H9 (cell line): Measurements from ENCODE around the gene DNAJA1. TPM values are rescaled to one million over a fixed set of nuclear protein-coding genes. Genes with fewer than 3 reads are reported as not detected.

Experiments used
- DNase-seq: peaks from one replicate; pipeline ENCODE4 v3.0.0-alpha.2; 2017
- H2AFZ ChIP-seq: one replicate; pipeline ENCODE4 v1.6.1; 2013; ENCODE audit warnings: mild to moderate bottlenecking, low read length, control low read depth, moderate library complexity
- H2AK5ac ChIP-seq: 2 replicates; pipeline ENCODE4 v1.6.1; 2013; ENCODE audit warnings: low read length, control low read depth, mixed read lengths; ENCODE audit not compliant: insufficient read length
- H2BK120ac ChIP-seq: one replicate; pipeline ENCODE4 v1.6.1; 2013; ENCODE audit warnings: low read depth, mild to moderate bottlenecking, low read length, control low read depth, inconsistent platforms; ENCODE audit not compliant: poor library complexity, severe bottlenecking
- H2BK12ac ChIP-seq: 2 replicates; pipeline ENCODE4 v1.6.1; 2013; ENCODE audit warnings: low read length, control low read depth, mixed read lengths, low read depth; ENCODE audit not compliant: insufficient read length
- H2BK15ac ChIP-seq: 2 replicates; pipeline ENCODE4 v1.6.1; 2013; ENCODE audit warnings: low read depth, low read length, control low read depth
- H2BK20ac ChIP-seq: one replicate; pipeline ENCODE4 v1.6.1; 2013; ENCODE audit warnings: low read depth, mild to moderate bottlenecking, low read length, control low read depth, inconsistent platforms; ENCODE audit not compliant: poor library complexity, severe bottlenecking
- H2BK5ac ChIP-seq: 2 replicates; pipeline ENCODE4 v1.6.1; 2013; ENCODE audit warnings: low read length, control low read depth, mixed read lengths; ENCODE audit not compliant: insufficient read length
- H3K14ac ChIP-seq: 2 replicates; pipeline ENCODE4 v1.6.1; 2013; ENCODE audit warnings: low read length, control low read depth; ENCODE audit not compliant: insufficient read depth
- H3K18ac ChIP-seq: 2 replicates; pipeline ENCODE4 v1.6.1; 2013; ENCODE audit warnings: low read depth, mild to moderate bottlenecking, mixed read lengths, low read length, control low read depth; ENCODE audit not compliant: insufficient read length
- H3K23ac ChIP-seq: 2 replicates; pipeline ENCODE4 v1.6.1; 2013; ENCODE audit warnings: low read length, control low read depth, mixed read lengths, low read depth; ENCODE audit not compliant: insufficient read length
- H3K23me2 ChIP-seq: 2 replicates; pipeline ENCODE4 v1.6.1; 2013; ENCODE audit warnings: low read depth, mild to moderate bottlenecking, mixed read lengths, low read length, control low read depth; ENCODE audit not compliant: insufficient read length, poor library complexity, severe bottlenecking
- H3K27ac ChIP-seq: 2 replicates; pipeline ENCODE4 v1.5.1; 2013; ENCODE audit warnings: low read length, control low read depth, mixed read lengths, low read depth; ENCODE audit not compliant: insufficient read length
- H3K27me3 ChIP-seq: 2 replicates; pipeline ENCODE4 v1.6.1; 2013; ENCODE audit warnings: low read length, control low read depth, inconsistent platforms; ENCODE audit not compliant: insufficient read depth
- H3K4ac ChIP-seq: 2 replicates; pipeline ENCODE4 v1.6.1; 2013; ENCODE audit warnings: low read depth, mild to moderate bottlenecking, control low read depth, inconsistent platforms, low read length, moderate library complexity
- H3K4me1 ChIP-seq: 2 replicates; pipeline ENCODE4 v1.6.1; 2013; ENCODE audit warnings: low read length, control low read depth, inconsistent platforms; ENCODE audit not compliant: insufficient read depth
- H3K4me2 ChIP-seq: 2 replicates; pipeline ENCODE4 v1.6.1; 2013; ENCODE audit warnings: low read length, control low read depth, mixed read lengths; ENCODE audit not compliant: insufficient read length, insufficient read depth
- H3K56ac ChIP-seq: 2 replicates; pipeline ENCODE4 v1.6.1; 2013; ENCODE audit warnings: low read depth, mild to moderate bottlenecking, mixed read lengths, low read length, control low read depth; ENCODE audit not compliant: insufficient read length
- H3K79me1 ChIP-seq: 2 replicates; pipeline ENCODE4 v1.6.1; 2013; ENCODE audit warnings: low read depth, mild to moderate bottlenecking, moderate library complexity, low read length, control low read depth, inconsistent platforms; ENCODE audit not compliant: insufficient read depth, poor library complexity, severe bottlenecking
- H3K79me2 ChIP-seq: 2 replicates; pipeline ENCODE4 v1.6.1; 2013; ENCODE audit warnings: low read length, control low read depth, inconsistent platforms; ENCODE audit not compliant: insufficient read depth
- H3K9ac ChIP-seq: 2 replicates; pipeline ENCODE4 v1.6.1; 2013; ENCODE audit warnings: low read length, control low read depth, mixed read lengths; ENCODE audit not compliant: insufficient read length; ENCODE audit errors: extremely low read depth
- H3K9me3 ChIP-seq: one replicate; pipeline ENCODE4 v1.6.1; 2013; ENCODE audit warnings: low read depth, low read length, inconsistent platforms; ENCODE audit not compliant: control insufficient read depth
- H3T11ph ChIP-seq: one replicate; pipeline ENCODE4 v1.6.1; 2013; ENCODE audit warnings: mild to moderate bottlenecking, low read length, control low read depth, inconsistent platforms
- H4K20me1 ChIP-seq: one replicate; pipeline ENCODE4 v1.6.1; 2013; ENCODE audit not compliant: control insufficient read depth, insufficient read length, insufficient read depth
- H4K5ac ChIP-seq: 2 replicates; pipeline ENCODE4 v1.6.1; 2013; ENCODE audit warnings: low read depth, mild to moderate bottlenecking, mixed read lengths, low read length, control low read depth; ENCODE audit not compliant: insufficient read length
- H4K8ac ChIP-seq: replicated peaks from 2 replicates; pipeline ENCODE4 v1.6.1; 2013; ENCODE audit warnings: low read length, control low read depth, mixed read lengths, low read depth; ENCODE audit not compliant: insufficient read length
- H4K91ac ChIP-seq: 2 replicates; pipeline ENCODE4 v1.6.1; 2013; ENCODE audit warnings: low read depth, mild to moderate bottlenecking, moderate library complexity, mixed read lengths, low read length, control low read depth; ENCODE audit not compliant: insufficient read length
- H3K27ac Mint-ChIP-seq, 3 experiments: 2 replicates in 2 of 3; 3 replicates in 1 of 3; pipeline ENCODE4 v1.8.0; 2020 to 2021; ENCODE audit warnings: mixed read lengths in 3 of 3, mild to moderate bottlenecking in 1 of 3, moderate library complexity in 1 of 3
- H3K27me3 Mint-ChIP-seq: 2 replicates; pipeline ENCODE4 v1.8.0; 2021; ENCODE audit warnings: low read depth, mild to moderate bottlenecking, moderate library complexity, mixed read lengths
- H3K36me3 Mint-ChIP-seq, 3 experiments: 2 replicates in 2 of 3; 3 replicates in 1 of 3; pipeline ENCODE4 v1.8.0; 2020 to 2021; ENCODE audit warnings: low read depth in 3 of 3, mixed read lengths in 3 of 3; ENCODE audit not compliant: insufficient read depth in 1 of 3
- H3K4me1 Mint-ChIP-seq, 2 experiments: 2 replicates each; pipeline ENCODE4 v1.8.0; 2020; ENCODE audit warnings: mixed read lengths in 2 of 2
- H3K4me3 Mint-ChIP-seq, 2 experiments: 2 replicates in 1 of 2; 3 replicates in 1 of 2; pipeline ENCODE4 v1.8.0; 2020 to 2021; ENCODE audit warnings: mild to moderate bottlenecking in 2 of 2, mixed read lengths in 2 of 2, moderate library complexity in 1 of 2
- H3K9me3 Mint-ChIP-seq, 2 experiments: 2 replicates in 1 of 2; 3 replicates in 1 of 2; pipeline ENCODE4 v1.8.0; 2020; ENCODE audit warnings: mild to moderate bottlenecking in 2 of 2, mixed read lengths in 2 of 2, moderate library complexity in 1 of 2
- WGBS: extraction: QIAGEN DNeasy Blood & Tissue Kit; methylation state at CpG from one replicate; pipeline ENCODE4 v1.1.7; 2013; ENCODE audit warnings: missing lambda C conversion rate, low lambda C conversion rate, mixed read lengths; ENCODE audit not compliant: insufficient read length; ENCODE audit errors: extremely low coverage; 5-methylcytosine and 5-hydroxymethylcytosine counted together
- total RNA-seq: library from RNA; stranded (reverse); gene quantifications from 2 replicates; pipeline ENCODE4 v1.2.1, GENCODE V29; 2021
- TF ChIP-seq, protein P1 (sequence below): fragments of 200-600 bp; sonication (generic); conservative IDR thresholded peaks from 3 replicates; pipeline ENCODE4 v1.8.0; 2021; ENCODE audit warnings: antibody characterized with exemption, mild to moderate bottlenecking

The DNAJA1 gene
- total RNA-seq, 1 experiment from 2014 or later: 217 TPM

DNA sequence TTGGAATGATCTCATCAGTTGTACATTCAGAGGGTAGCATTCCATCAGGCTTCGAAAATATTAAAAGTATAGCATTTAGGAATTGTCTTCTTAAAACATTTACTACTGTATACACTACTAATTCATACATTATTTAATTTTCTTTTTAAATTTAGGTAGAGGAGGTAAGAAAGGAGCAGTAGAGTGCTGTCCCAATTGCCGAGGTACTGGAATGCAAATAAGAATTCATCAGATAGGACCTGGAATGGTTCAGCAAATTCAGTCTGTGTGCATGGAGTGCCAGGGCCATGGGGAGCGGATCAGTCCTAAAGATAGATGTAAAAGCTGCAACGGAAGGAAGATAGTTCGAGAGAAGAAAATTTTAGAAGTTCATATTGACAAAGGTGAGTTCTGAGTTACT, 5.2 kb downstream of the DNAJA1 start:
- H2BK15ac ChIP-seq: no peak overlapping the region
- H3K4me1 Mint-ChIP-seq: peaks cover 10 to 14% of the 10 kb centered on the region in 2 experiments
- H2BK12ac ChIP-seq: no peak overlapping the region
- H3K23ac ChIP-seq: no peak overlapping the region
- no peak overlapping the region for H3K56ac ChIP-seq
- H3K4me1 ChIP-seq: no peaks in the 10 kb centered on the region
- peaks cover 48 to 95% (median 92%) of the 10 kb centered on the region in 3 experiments for H3K36me3 Mint-ChIP-seq
- no peak overlapping the region for H2BK20ac ChIP-seq
- no peak overlapping the region for H3K14ac ChIP-seq
- H3K9ac ChIP-seq: no peak overlapping the region
- no peak for DNase-seq
- H3K23me2 ChIP-seq: no peaks in the 10 kb centered on the region
- H3K27me3 Mint-ChIP-seq: no peaks in the 10 kb centered on the region
- no peak overlapping the region for H2BK120ac ChIP-seq
- WGBS: no CpG with 5 or more reads among the region's 5 CpGs
- H3K4ac ChIP-seq: no peak overlapping the region
- no peak overlapping the region for H3K18ac ChIP-seq
- H2BK5ac ChIP-seq: no peak overlapping the region
- no peak overlapping the region for H3T11ph ChIP-seq
- no peaks in the 10 kb centered on the region for H4K20me1 ChIP-seq
- no peak overlapping the region for H3K27ac ChIP-seq
- TF ChIP-seq, protein P1, sequence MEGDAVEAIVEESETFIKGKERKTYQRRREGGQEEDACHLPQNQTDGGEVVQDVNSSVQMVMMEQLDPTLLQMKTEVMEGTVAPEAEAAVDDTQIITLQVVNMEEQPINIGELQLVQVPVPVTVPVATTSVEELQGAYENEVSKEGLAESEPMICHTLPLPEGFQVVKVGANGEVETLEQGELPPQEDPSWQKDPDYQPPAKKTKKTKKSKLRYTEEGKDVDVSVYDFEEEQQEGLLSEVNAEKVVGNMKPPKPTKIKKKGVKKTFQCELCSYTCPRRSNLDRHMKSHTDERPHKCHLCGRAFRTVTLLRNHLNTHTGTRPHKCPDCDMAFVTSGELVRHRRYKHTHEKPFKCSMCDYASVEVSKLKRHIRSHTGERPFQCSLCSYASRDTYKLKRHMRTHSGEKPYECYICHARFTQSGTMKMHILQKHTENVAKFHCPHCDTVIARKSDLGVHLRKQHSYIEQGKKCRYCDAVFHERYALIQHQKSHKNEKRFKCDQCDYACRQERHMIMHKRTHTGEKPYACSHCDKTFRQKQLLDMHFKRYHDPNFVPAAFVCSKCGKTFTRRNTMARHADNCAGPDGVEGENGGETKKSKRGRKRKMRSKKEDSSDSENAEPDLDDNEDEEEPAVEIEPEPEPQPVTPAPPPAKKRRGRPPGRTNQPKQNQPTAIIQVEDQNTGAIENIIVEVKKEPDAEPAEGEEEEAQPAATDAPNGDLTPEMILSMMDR: no peak
- no peaks in the 10 kb centered on the region for H3K9me3 Mint-ChIP-seq
- H4K91ac ChIP-seq: no peak overlapping the region
- no peak overlapping the region for H3K4me3 Mint-ChIP-seq
- no peaks in the 10 kb centered on the region for H3K9me3 ChIP-seq
- H3K79me1 ChIP-seq: peaks cover 3% of the 10 kb centered on the region
- no peak overlapping the region for H3K4me2 ChIP-seq
- no peak overlapping the region for H2AK5ac ChIP-seq
- H3K27me3 ChIP-seq: no peaks in the 10 kb centered on the region
- no peak overlapping the region for H4K8ac ChIP-seq
- H3K27ac Mint-ChIP-seq: no peak overlapping the region
- peaks cover 22% of the 10 kb centered on the region; the same call in 1 of the 2 replicates for H3K79me2 ChIP-seq
- H2AFZ ChIP-seq: no peak overlapping the region
- H4K5ac ChIP-seq: no peak overlapping the region
